Measurements from ENCODE around the gene CCDC13. TPM values are rescaled to one million over a fixed set of nuclear protein-coding genes. Genes with fewer than 3 reads are reported as not detected.

The CCDC13 gene
- polyA plus RNA-seq, 1 experiment = 0.18 TPM

DNA sequence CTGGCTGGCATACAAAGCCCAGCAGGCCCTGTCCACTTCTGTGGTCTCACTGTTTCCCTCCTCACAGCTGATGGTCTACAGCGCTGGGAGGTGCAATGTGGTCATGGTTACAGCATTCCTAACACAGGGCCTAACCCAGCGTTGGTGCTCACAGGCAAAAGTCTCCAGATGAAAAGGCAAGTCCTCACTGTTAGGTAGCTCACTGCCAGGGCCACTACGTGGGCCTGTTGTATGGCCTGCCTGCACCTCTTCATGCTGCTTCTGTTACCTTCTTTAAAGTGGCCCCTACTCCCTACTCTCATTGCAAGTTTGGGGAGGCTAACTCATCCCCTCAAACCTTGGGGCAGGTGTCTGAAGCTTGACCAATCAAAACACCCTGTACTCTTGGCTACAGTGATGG is 31.3 kb downstream of the CCDC13 start:
- Histone ChIP-seq H3K36me3 (ENCODE audit: control insufficient read depth, insufficient read depth, low read length) (no peaks in the 10 kb centered on the region), H3K27me3 (ENCODE audit: control insufficient read depth, insufficient read depth, low read length) (0 out of 2 replicates have a peak, but pooled peaks cover 1% of the 10 kb centered on the region), H3K4me3 (ENCODE audit: low read depth, low read length) (no peak overlapping the region)
- ChIA-PET CTCF (interaction anchor here (0.6 to 1.8 kb wide), 5 partner anchors 12 to 83 kb away, joined by 3 to 7 read pairs (median 3); no protein-coding TSS in a partner anchor), POLR2A (no interaction called here)
- DNase-seq (ENCODE audit: low read depth) = no peak
- TF ChIP-seq, protein P1, sequence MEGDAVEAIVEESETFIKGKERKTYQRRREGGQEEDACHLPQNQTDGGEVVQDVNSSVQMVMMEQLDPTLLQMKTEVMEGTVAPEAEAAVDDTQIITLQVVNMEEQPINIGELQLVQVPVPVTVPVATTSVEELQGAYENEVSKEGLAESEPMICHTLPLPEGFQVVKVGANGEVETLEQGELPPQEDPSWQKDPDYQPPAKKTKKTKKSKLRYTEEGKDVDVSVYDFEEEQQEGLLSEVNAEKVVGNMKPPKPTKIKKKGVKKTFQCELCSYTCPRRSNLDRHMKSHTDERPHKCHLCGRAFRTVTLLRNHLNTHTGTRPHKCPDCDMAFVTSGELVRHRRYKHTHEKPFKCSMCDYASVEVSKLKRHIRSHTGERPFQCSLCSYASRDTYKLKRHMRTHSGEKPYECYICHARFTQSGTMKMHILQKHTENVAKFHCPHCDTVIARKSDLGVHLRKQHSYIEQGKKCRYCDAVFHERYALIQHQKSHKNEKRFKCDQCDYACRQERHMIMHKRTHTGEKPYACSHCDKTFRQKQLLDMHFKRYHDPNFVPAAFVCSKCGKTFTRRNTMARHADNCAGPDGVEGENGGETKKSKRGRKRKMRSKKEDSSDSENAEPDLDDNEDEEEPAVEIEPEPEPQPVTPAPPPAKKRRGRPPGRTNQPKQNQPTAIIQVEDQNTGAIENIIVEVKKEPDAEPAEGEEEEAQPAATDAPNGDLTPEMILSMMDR (IDR thresholded peaks at IDR 0.05; ENCODE audit: insufficient read depth, low read depth, low read length) = no peak

DNA sequence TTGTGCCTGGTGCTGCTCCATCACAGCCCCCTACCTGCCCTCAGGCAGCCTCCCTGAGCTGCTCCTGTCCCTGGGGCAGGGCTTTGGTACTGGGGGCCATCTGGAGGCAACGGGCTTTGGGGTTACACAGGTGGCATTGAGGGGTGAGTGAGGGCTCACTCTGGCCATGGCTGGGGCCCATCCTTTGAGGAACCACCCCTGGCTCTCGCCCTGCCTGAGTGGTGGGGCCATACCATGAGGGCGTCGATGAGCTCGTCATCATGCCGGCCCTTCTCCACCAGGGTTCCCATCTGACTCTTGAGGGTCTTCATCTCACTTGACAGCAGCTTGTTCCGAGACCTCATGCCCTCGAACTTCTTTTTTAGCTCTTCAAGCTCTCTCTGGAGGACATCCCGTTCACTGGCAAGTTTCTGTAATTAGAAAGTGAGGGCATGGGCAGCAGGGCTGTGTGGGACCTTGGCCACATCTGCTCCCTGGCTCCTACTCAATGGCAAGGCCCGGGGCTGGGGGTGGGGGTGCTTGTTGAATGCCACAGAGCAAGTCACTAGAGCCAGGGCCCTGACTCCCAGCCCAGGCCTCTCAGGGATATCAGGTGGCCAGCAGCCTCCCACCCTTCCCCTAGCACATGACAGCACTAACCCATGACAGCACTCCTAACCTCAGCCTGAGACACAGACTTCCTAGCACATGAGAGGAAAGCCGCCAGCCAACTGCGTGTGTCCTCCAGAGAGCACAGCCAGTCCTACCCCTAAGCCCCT is 33.5 kb downstream of the CCDC13 start:
- POLR2A ChIA-PET = no interaction called here
- CTCF ChIA-PET = interaction anchor here (0.6 to 1.2 kb wide), 2 partner anchors 10 to 11 kb away, joined by 3 read pairs; no protein-coding TSS in a partner anchor
- Histone ChIP-seq H3K4me3 (ENCODE audit: low read depth, low read length) (no peak overlapping the region), H3K27me3 (ENCODE audit: control insufficient read depth, insufficient read depth, low read length) (0 out of 2 replicates have a peak, but pooled peaks cover 1% of the 10 kb centered on the region), H3K36me3 (ENCODE audit: control insufficient read depth, insufficient read depth, low read length) (no peaks in the 10 kb centered on the region)
- DNase-seq (ENCODE audit: low read depth) = no peak
- TF ChIP-seq, protein P1 (IDR thresholded peaks at IDR 0.05; ENCODE audit: insufficient read depth, low read depth, low read length) = no peak

DNA sequence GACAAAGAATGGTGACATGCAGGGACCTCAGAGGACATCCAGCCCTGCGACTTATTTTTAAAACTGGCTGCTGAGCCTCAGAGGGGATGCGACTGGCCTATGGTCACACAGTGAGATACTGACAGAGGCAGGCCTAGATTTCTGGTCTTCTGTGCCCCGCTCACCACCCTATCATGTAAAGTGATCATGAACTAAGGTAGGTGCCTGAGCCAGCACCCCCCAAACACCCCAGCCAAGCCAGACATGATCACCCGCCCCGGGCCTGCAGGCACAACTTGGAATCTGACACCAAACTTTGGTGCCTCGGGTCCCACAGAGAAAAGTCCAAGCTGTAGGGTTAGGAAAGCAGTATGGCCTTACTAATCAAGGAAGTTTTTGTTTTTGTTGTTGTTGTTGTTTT is 36.5 kb downstream of the CCDC13 start:
- TF ChIP-seq, protein P1 (IDR thresholded peaks at IDR 0.05; ENCODE audit: insufficient read depth, low read depth, low read length) = no peak
- ChIA-PET CTCF (interaction anchor here (2.0 kb wide), 1 partner anchor 9 kb away, joined by 17 read pairs; no protein-coding TSS in a partner anchor), POLR2A (no interaction called here)

DNA sequence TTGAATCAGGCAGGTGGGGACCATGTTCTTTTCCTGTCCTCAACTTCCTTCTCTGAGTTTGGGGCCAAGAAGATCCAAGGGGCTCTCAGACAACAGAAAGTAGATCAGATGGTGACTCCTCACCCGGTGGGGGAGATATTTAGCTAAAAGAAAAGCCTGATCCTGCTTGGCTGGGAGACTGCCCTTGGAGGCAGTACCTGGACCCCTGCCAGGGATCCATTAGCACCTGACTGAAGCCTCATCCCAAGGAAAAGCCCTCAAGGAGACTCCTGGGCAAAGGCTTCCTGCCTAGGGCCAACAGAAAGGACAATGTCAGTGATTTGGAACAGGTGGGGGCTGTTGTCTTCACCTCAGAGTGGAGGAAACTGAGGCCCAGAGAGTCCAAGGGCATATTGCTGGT is 37.0 kb downstream of the CCDC13 start:
- 0 out of 2 replicates have a peak, but pooled peaks cover 1% of the 10 kb centered on the region for H3K27me3 ChIP-seq (ENCODE audit: control insufficient read depth, insufficient read depth, low read length)
- ChIA-PET CTCF (interaction anchor here (0.8 to 2.0 kb wide), 2 partner anchors 9 to 14 kb away, joined by 3 to 17 read pairs; no protein-coding TSS in a partner anchor), POLR2A (no interaction called here)

More for the DNA sequence above, 36.5 kb downstream of the CCDC13 start:
- Histone ChIP-seq H3K4me3 (ENCODE audit: low read depth, low read length) (no peak overlapping the region), H3K36me3 (ENCODE audit: control insufficient read depth, insufficient read depth, low read length) (no peaks in the 10 kb centered on the region), H3K27me3 (ENCODE audit: control insufficient read depth, insufficient read depth, low read length) (0 out of 2 replicates have a peak, but pooled peaks cover 1% of the 10 kb centered on the region)
- DNase-seq (ENCODE audit: low read depth) = no peak

DNA sequence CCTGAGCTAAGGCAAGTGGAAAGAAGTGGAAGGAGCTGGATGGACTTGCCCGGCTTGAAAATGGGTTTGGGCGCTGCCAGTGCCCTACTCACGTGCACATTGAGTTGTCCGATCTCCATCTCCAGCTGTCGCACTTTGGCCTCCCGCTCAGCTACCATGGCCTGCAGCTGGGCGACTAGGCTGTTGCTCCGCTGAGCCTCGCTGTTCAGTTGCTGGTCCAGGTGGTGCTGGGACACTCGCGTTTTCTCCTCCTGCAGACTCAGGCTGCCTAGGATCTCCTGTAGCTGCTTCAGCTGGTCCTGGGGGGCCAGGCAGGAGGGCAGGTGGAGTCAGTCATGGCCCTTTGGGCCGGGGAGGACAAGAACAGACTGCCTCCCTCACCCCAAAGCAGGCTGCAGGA is 37.4 kb downstream of the CCDC13 start:
- H3K4me3 ChIP-seq (ENCODE audit: low read depth, low read length) = no peak overlapping the region
- ChIA-PET POLR2A (no interaction called here), CTCF (interaction anchor here (0.8 to 2.0 kb wide), 2 partner anchors 9 to 15 kb away, joined by 3 to 17 read pairs; no protein-coding TSS in a partner anchor)
- TF ChIP-seq, protein P1 (IDR thresholded peaks at IDR 0.05; ENCODE audit: insufficient read depth, low read depth, low read length) = no peak
- H3K36me3 ChIP-seq (ENCODE audit: control insufficient read depth, insufficient read depth, low read length) = no peaks in the 10 kb centered on the region
- H3K27me3 ChIP-seq (ENCODE audit: control insufficient read depth, insufficient read depth, low read length) = no peaks in the 10 kb centered on the region
- no peak for DNase-seq (ENCODE audit: low read depth)

More for the DNA sequence above, 37.0 kb downstream of the CCDC13 start:
- TF ChIP-seq, protein P1 (IDR thresholded peaks at IDR 0.05; ENCODE audit: insufficient read depth, low read depth, low read length) = no peak
- no peak for DNase-seq (ENCODE audit: low read depth)
- Histone ChIP-seq H3K36me3 (ENCODE audit: control insufficient read depth, insufficient read depth, low read length) (no peaks in the 10 kb centered on the region), H3K4me3 (ENCODE audit: low read depth, low read length) (no peak overlapping the region)

All from BJ (cell line).